MG63 (cell line): Measurements from ENCODE around the gene RHBDD1. TPM values are rescaled to one million over a fixed set of nuclear protein-coding genes. Genes with fewer than 3 reads are reported as not detected.

ENCODE experiments used
- DNase-seq: peaks from one replicate; pipeline ENCODE4 v3.0.0-alpha.2; 2020
- H3K27me3 ChIP-seq: fragments of 250-450 bp; sonication (Bioruptor Pico); 2 replicates; pipeline ENCODE4 v1.5.1; 2020; ENCODE audit warnings: mild to moderate bottlenecking, moderate library complexity
- H3K36me3 ChIP-seq: fragments of 250-450 bp; sonication (Bioruptor Pico); 2 replicates; pipeline ENCODE4 v1.5.1; 2020; ENCODE audit warnings: mild to moderate bottlenecking, moderate library complexity
- H3K4me3 ChIP-seq: fragments of 250-450 bp; sonication (Bioruptor Pico); 2 replicates; pipeline ENCODE4 v1.5.1; 2020; ENCODE audit warnings: mild to moderate bottlenecking, moderate library complexity
- H3K9me3 ChIP-seq: fragments of 250-450 bp; sonication (Bioruptor Pico); 2 replicates; pipeline ENCODE4 v1.5.1; 2020; ENCODE audit warnings: mild to moderate bottlenecking, moderate library complexity
- total RNA-seq: library from RNA; depleted of rRNA; stranded (reverse); fragments of >200 nt; shearing (Covaris generic); gene quantifications from 2 replicates; pipeline ENCODE4 v1.2.3, GENCODE V29; 2014; ENCODE audit warnings: low replicate concordance; rRNA removed

RHBDD1 gene
- total RNA-seq, 1 experiment from 2014 or later: 19.6 TPM

- no peak for DNase-seq
- H3K4me3 ChIP-seq: no peak overlapping the region
- H3K27me3 ChIP-seq: no peaks in the 10 kb centered on the region; the same call in 1 of the 2 replicates
- H3K36me3 ChIP-seq: no peaks in the 10 kb centered on the region
- no peaks in the 10 kb centered on the region for H3K9me3 ChIP-seq
These were observed 202.8 kb downstream of the RHBDD1 start for GRCh38 chr2:227038550-227039189.

DNA sequence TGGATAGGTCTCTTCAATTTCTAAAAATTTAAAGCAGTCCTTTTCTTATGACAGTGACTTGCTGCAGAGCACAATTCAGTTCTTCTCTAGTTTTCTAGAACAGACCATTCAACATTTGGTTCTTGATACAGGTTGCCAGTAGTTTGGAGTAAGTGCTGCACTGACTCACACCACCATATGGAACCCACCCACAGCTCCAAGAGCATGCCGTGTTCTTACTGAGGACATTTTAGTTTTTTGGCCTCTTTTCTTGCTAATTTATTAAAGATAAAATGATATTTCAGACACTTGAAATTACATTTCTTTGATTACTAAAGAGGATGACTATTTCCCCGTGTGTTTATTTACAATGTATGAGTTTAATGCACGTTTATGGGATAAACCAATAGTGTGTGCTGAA lies 208.1 kb downstream of the RHBDD1 start:
- no peaks in the 10 kb centered on the region for H3K9me3 ChIP-seq
- no peak overlapping the region for H3K4me3 ChIP-seq
- no peak for DNase-seq
- H3K27me3 ChIP-seq: no peaks in the 10 kb centered on the region
- H3K36me3 ChIP-seq: no peaks in the 10 kb centered on the region

Other genes starting within 250 kb of the RHBDD1 start
- gene IRS1, start 36.2 kb upstream of the RHBDD1 start, total RNA-seq: 5.1 and 5.6 TPM in 2 replicates